Fibroblast of lung (primary cell): ENCODE measurements around the gene LRRC8C. TPM values are rescaled to one million over a fixed set of nuclear protein-coding genes. Genes with fewer than 3 reads are reported as not detected.

Experiments
- DNase-seq, 2 donors: peaks; one replicate each; pipeline versions ENCODE4 v3.0.0 to v3.0.0-alpha.2; 2010; ENCODE audit warnings: low read depth in 2 of 2
- H2AFZ ChIP-seq: 2 replicates; pipeline ENCODE4 v1.5.1; 2012; ENCODE audit warnings: low read length, control low read depth, inconsistent platforms
- H3K27ac ChIP-seq: 2 replicates; pipeline ENCODE4 v1.5.1; 2011; ENCODE audit warnings: low read length, control low read depth; ENCODE audit not compliant: insufficient read depth
- H3K27me3 ChIP-seq: 2 replicates; pipeline ENCODE4 v1.5.1; 2011; ENCODE audit warnings: mild to moderate bottlenecking, low read length; ENCODE audit not compliant: control insufficient read depth, insufficient read depth
- H3K36me3 ChIP-seq: 2 replicates; pipeline ENCODE4 v1.5.1; 2011; ENCODE audit warnings: low read length; ENCODE audit not compliant: control insufficient read depth, insufficient read depth
- H3K4me1 ChIP-seq: 2 replicates; pipeline ENCODE4 v1.5.1; 2011; ENCODE audit warnings: low read length; ENCODE audit not compliant: control insufficient read depth, insufficient read depth; ENCODE audit errors: extremely low read depth
- H3K4me2 ChIP-seq: 2 replicates; pipeline ENCODE4 v1.5.1; 2011; ENCODE audit warnings: low read length, control low read depth; ENCODE audit not compliant: insufficient read depth; ENCODE audit errors: extremely low read depth
- H3K4me3 ChIP-seq, 4 experiments: fragments of 200-600 bp in 1 of 4; sonication (generic) in 1 of 4; replicated peaks in 1 of 4; 2 replicates each; pipeline ENCODE4 v1.5.1; 2011 to 2016; ENCODE audit warnings: low read length in 4 of 4, low read depth in 3 of 4, mild to moderate bottlenecking in 3 of 4, control low read depth in 2 of 4, inconsistent platforms in 1 of 4, mixed read lengths in 1 of 4; ENCODE audit not compliant: insufficient read depth in 1 of 4; ENCODE audit errors: control extremely low read depth in 1 of 4
- H3K79me2 ChIP-seq: 2 replicates; pipeline ENCODE4 v1.5.1; 2012; ENCODE audit warnings: mild to moderate bottlenecking, low read length, inconsistent platforms; ENCODE audit not compliant: control insufficient read depth, insufficient read depth
- H3K9ac ChIP-seq: 2 replicates; pipeline ENCODE4 v1.5.1; 2011; ENCODE audit warnings: mild to moderate bottlenecking, low read length, control low read depth; ENCODE audit not compliant: insufficient read depth
- H3K9me3 ChIP-seq: 2 replicates; pipeline ENCODE4 v1.5.1; 2012; ENCODE audit warnings: low read depth, low read length; ENCODE audit not compliant: control insufficient read depth, insufficient read depth
- H4K20me1 ChIP-seq: 2 replicates; pipeline ENCODE4 v1.5.1; 2011; ENCODE audit warnings: low read length; ENCODE audit not compliant: control insufficient read depth, insufficient read depth; ENCODE audit errors: extremely low read depth
- EZH2 ChIP-seq: IDR thresholded peaks from 2 replicates; pipeline ENCODE4 v1.5.1; 2012; ENCODE audit warnings: low read length, control low read depth, mild to moderate bottlenecking; ENCODE audit errors: missing control alignments
- polyA plus RNA-seq, 2 donors: library from polyadenylated mRNA; depleted of rRNA in 1 of 2; stranded (reverse) in 1 of 2; unstranded in 1 of 2; fragments of >200 nt; gene quantifications; 2 replicates each; pipeline ENCODE4 v1.2.1, GENCODE V29; 2011 to 2012; ENCODE audit warnings: missing spikeins in 1 of 2
- total RNA-seq: library from RNA; depleted of rRNA; stranded (reverse); fragments of >200 nt; gene quantifications from 2 replicates; pipeline ENCODE4 v1.2.1, GENCODE V29; 2014
- TF ChIP-seq, protein P1 (sequence below), 2 donors: IDR thresholded peaks in 1 of 2; conservative IDR thresholded peaks in 1 of 2; 1 replicate in 1 of 2; 2 replicates in 1 of 2; pipeline ENCODE4 v1.5.1; 2011 to 2012; ENCODE audit warnings: low read length in 2 of 2, control low read depth in 1 of 2, inconsistent platforms in 1 of 2, low read depth in 1 of 2, mild to moderate bottlenecking in 1 of 2

Gene LRRC8C
- total and polyA plus RNA-seq, 2 donors (not counting 1 experiment from before 2014, with no cell fraction given) = 5.4 to 13.2 TPM

DNA sequence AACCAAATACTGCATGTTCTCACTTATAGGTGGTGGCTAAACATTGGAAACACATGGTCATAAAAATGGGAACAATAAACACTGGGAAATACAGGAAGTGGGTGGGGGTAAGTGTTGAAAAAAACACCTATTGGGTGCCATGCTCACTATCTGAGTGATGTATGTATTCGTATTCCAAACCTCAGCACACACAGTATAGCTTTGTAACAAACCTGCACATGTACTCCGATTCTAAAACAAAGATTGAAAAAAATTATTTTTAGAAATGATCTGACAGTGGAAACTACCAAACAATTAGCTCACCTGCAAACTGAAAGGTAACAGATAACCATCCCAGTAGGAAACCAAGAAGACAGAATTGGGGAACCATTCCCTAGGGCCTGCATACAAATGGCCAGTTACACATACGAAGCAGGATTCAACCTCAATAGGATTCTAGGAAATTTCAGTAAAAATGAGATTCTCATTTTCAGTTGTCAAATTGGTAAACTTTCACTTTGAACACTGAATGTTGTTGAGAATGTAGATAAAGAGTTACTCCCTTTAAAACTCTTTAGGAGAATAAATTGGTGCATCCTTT lies 99.8 kb downstream of the LRRC8C start:
- no peaks in the 10 kb centered on the region for H3K36me3 ChIP-seq
- H3K4me3 ChIP-seq = no peak overlapping the region
- no peak overlapping the region for H3K4me2 ChIP-seq
- no peak overlapping the region for H3K27ac ChIP-seq
- H3K27me3 ChIP-seq = no peaks in the 10 kb centered on the region
- no peak overlapping the region for H2AFZ ChIP-seq
- H3K4me1 ChIP-seq = no peaks in the 10 kb centered on the region
- TF ChIP-seq EZH2 = no peak
- TF ChIP-seq, protein P1, sequence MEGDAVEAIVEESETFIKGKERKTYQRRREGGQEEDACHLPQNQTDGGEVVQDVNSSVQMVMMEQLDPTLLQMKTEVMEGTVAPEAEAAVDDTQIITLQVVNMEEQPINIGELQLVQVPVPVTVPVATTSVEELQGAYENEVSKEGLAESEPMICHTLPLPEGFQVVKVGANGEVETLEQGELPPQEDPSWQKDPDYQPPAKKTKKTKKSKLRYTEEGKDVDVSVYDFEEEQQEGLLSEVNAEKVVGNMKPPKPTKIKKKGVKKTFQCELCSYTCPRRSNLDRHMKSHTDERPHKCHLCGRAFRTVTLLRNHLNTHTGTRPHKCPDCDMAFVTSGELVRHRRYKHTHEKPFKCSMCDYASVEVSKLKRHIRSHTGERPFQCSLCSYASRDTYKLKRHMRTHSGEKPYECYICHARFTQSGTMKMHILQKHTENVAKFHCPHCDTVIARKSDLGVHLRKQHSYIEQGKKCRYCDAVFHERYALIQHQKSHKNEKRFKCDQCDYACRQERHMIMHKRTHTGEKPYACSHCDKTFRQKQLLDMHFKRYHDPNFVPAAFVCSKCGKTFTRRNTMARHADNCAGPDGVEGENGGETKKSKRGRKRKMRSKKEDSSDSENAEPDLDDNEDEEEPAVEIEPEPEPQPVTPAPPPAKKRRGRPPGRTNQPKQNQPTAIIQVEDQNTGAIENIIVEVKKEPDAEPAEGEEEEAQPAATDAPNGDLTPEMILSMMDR (conservative IDR thresholded peaks at IDR 0.05 in 1 of 2, IDR thresholded peaks at IDR 0.05 in 1 of 2; ENCODE audit: low read depth in 1 of 2, low read length in 2 of 2) = no peak
- H3K9me3 ChIP-seq = no peaks in the 10 kb centered on the region
- no peaks in the 10 kb centered on the region for H3K79me2 ChIP-seq
- no peak for DNase-seq
- no peaks in the 10 kb centered on the region for H4K20me1 ChIP-seq
- H3K9ac ChIP-seq = no peak overlapping the region

DNA sequence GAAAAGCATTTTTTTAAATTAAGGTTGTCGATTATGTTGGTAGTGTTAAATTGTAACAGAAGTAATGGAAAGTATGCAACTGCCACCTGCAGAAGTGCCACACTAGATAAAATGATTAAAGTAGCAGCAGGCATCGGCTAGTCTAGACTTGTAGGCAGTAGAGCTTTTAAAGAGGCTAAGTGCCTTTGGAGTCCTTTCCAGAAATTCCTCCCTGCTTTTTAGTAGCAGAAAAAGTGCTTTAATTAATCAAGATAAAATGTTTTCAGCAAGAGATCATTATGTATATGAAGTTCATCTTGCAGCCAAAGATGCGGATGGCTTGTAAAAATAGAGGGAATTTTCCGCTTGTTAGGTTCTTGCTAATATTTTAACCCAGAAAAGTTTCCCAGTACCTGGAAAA lies 100.8 kb downstream of the LRRC8C start:
- Histone ChIP-seq H3K4me3 (no peak overlapping the region), H3K79me2 (no peaks in the 10 kb centered on the region), H3K4me2 (no peak overlapping the region), H4K20me1 (no peaks in the 10 kb centered on the region), H3K9ac (no peak overlapping the region), H3K27me3 (no peaks in the 10 kb centered on the region), H3K36me3 (no peaks in the 10 kb centered on the region), H2AFZ (no peak overlapping the region), H3K27ac (no peak overlapping the region), H3K9me3 (no peaks in the 10 kb centered on the region), H3K4me1 (no peaks in the 10 kb centered on the region)
- no peak for TF ChIP-seq EZH2
- DNase-seq = no peak

DNA sequence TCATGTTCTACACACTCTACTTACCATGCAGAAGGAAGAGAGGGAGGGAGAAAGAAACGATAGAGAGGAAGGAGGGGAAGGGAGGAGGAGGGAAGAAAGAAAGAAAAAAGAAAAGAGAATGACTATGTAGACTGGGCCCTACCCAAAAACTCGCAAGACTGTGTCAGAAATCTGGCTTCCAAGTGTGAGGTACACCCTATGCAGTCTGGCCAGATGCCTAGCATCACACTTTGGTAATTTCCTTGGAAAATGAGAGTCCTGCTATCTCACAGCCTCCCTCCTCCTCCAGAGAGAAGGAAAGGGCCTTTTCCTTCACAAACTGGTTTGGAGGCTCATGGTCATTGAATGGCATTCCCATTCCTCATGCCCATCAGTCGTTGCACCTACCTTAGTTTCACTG lies 101.5 kb downstream of the LRRC8C start:
- H4K20me1 ChIP-seq = no peaks in the 10 kb centered on the region
- no peaks in the 10 kb centered on the region for H3K36me3 ChIP-seq
- no peak overlapping the region for H3K4me2 ChIP-seq
- H3K27ac ChIP-seq = no peak overlapping the region
- TF ChIP-seq EZH2 = no peak
- TF ChIP-seq, protein P1 (conservative IDR thresholded peaks at IDR 0.05 in 1 of 2, IDR thresholded peaks at IDR 0.05 in 1 of 2; ENCODE audit: low read depth in 1 of 2, low read length in 2 of 2) = no peak
- no peak overlapping the region for H3K9ac ChIP-seq
- no peaks in the 10 kb centered on the region for H3K4me1 ChIP-seq
- no peaks in the 10 kb centered on the region for H3K27me3 ChIP-seq
- DNase-seq = no peak
- H2AFZ ChIP-seq = no peak overlapping the region
- H3K9me3 ChIP-seq = no peaks in the 10 kb centered on the region
- H3K4me3 ChIP-seq = no peak overlapping the region
- no peaks in the 10 kb centered on the region for H3K79me2 ChIP-seq
